ENCODE measurements around the gene GRIN1.
"Not testable (repeated sequence)": the region's sequence is repeated elsewhere in the genome, so short reads cannot be mapped to it uniquely, and the experiment has no call there.

Gene GRIN1

DNA sequence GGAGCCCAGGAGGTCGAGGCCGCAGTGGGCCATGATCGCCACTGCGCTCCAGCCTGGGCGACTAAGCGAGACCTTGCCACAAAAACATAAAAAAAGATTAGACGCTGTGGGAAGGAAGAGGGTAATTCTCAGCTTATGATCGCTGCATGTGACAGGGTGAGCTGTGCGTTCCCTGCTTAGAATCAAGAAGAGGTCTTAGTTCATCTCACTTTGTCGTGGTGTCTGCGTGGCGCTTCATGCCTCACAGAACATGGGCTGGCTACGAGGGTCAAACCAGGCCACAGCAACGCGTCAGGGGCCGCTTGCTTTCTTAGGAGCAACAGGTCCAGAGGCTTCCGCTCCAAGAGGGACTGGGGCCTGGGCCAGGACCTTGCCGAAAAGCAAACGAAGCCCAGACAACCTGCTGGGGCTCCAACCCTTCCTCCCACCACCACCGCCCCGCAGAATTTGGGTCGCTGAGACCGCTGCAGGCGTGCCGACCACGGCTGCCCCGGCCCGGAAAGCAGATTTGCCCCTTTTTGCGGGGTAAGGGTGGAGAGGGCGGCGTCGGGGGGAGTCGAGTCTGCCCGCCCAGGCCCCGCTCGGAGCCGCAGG lies 10.0 kb upstream of the GRIN1 start:
- peak in 1 of 5 donors; percentile 29 for DNase-seq

DNA sequence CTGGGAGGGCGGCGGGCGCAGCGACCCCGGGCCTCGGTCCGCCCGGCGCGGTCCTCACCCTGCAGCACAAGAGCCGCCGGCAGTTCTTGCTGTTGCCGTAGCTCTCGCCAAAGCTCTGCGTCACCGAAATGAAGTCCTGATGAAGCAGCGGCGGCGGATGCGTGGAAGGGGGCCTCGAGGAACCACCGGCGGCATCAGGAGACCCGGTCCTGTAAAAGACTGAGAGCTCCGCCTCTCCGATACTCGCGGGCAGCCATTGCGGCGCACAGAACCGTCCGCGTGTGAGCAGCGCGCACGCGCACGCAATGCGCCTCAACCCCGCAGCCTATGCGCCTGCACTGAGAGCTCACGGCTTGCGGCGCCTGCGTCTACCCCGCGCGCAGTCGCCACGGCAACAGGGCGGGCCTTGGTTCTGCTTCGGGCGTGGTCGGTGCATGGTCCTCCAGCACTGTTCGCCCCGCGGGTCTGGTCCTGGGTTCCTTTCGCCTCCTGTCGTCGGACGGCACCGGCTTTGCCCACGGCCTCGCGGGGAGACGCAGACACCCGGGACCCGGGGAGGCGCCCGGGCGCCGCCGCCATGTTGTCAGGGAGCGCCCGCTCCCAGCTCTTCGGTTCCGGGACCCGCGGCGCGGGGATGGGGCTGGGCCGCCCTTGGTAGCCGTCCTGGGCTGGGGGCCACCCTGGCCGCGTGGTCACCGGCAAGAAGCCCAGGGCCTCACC lies 9.3 kb upstream of the GRIN1 start:
- peak; percentile 76 to 94 (median 83) for DNase-seq

DNA sequence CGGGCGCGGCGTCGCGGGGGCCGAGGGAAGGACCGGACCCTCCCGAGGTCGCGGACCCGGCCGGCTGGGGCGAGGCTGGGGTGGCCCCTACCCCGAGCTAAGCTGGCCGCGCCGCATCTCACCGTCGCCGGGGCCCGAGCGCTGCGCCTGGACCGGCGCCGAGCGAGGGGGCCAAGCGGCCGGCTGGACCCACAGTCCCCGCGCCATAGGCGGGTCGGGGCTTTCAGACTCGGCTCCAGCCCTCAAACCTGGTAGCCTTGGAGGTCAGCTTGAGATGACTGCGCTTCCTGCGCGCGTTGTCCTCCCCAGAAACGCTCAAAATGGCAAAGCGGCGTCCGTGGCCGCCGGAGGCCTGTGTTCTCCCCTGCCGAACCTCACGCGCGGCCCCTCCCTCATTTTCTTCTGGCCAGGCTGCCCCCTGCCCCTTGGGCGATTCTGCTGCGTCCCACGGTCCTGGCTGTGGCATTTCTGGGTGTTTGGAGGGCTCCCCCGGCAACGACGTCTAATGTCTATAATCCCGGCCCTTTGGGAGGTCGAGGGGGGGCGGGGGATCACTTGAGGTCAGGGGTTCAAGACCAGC lies 8.7 kb upstream of the GRIN1 start:
- no peak for DNase-seq

DNA sequence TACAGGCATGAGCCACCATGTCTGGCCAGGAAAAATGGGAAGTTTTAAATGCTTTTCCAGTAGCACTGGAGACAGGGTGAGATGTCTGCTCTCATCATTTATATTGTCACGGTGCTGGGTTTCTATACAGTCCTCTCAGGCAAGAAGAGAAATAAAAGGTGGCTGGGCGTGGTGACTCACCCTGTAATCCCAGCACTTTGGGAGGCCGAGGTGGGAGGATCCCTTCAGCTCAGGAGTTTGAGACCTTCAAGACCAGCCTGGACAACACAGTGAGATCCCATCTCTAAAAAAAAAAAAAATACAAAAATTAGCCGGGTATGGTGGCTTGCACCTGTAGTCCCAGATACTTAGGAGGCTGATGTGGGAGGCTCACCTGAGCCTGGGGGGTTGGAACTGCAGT lies 4.8 kb upstream of the GRIN1 start:
- DNase-seq = no peak

DNA sequence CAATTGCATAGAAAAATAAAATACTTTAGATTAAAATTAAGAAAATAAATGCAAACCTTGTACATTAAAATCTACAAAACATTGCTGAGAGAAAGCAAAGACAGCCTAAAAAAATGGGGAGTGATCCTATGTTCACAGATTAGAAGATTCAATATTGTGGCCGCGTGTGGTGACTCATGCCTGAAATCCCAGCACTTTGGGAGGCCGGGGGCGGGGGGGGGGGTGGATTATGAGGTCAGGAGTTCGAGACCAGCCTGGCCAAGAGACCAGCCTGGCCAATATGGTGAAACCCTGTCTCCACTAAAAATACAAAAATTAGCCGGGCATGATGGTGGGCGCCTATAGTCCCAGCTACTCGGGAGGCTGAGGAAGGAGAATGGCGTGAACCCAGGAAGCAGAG lies 3.8 kb upstream of the GRIN1 start:
- not testable (repeated sequence) for DNase-seq

DNA sequence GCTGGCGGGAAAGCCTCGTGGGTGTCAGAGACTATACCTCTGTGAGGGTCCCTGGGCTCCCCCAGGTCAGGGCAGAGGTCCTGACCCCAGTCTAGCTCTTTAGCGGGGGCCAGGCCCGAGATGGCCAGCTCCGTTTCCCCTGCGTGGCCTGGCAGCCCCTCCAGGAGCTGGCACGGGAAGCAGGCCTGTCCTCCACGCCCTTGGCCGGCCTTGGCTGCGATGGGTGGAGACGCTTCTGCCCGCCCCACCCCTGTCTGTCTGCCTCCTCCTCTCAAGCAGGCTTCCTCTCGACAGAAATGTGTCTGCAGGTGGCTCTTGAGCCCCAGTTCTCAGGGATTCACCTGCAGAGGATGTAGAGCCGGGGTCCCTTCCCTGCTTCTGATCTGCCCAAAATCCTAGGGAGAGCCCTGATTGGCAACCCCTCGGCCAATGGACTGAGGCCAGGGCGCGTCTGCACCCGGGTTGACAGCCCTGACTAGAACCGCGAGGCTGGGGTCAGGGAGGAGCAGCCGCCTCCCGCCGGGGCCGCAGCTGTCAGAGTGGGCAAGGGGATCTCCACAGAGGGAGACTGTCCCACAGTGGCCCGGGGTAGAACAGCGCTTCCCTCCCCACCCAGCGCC lies 2.6 kb upstream of the GRIN1 start:
- no peak for DNase-seq

DNA sequence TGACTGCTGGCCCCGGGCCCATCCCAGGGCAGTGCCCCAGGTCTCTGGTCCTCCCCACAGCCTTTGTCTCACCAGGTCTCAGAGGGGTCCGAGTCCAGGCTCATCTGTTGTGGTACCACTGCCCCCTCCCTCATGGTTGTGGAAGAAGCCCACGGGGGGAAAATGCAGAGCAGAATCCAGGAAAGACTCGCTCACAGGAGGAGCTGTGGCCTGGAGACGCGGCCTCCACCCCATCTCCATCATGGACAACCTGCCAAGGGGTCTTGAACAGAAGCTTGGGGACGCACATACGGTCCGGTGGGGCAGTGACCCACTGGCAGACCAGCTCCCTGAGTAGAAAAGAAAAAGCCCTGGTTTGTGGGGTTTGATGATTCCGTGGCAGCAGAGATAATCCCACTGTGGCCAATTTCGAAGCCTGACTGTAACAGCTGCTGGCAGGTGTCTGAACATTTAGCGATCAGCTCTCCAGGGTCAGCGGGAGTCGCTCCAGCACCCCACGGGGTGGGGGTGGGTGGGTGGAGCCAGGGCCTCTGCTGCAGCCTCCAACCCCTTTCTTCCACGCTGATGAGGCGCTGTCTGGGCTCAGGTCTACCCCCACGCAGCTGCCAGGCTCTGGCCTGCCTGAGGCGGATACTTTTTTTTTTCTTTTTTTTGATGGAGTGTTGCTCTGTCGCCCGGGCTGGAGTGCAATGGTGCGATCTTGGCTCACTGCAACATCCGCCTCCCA lies 1.9 kb upstream of the GRIN1 start:
- DNase-seq = no peak

DNA sequence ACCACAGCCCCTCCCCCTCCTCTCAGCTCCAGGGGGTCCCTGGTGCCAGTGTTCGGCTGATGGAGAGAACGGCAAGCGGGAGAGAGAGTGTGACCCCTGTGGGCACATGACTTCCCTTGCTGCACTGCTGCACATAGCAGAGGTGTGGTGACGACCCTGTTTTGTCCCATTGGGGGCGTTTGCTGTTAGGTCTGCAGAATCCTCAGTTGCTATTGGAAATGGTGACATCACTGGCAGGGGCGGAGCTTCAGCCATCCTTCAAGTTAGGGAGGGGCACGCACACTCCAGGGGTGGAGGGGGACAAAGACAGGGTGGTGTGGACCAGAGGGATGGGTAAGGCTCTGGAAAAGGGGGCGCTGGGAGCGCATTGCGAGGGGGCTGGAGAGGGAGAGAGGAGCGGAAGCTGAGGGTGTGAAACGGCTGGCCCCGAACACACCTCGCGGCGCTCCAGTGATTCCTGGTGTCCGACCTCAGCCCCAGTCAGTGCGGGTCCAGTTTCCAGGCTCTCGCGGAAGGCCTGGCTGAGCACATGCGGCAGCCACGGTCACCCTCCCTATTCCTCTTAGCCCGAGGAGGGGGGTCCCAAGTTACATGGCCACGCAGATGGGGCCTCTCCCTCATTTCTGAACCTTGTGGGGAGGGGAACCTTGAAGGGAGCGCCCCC lies 764 bp upstream of the GRIN1 start:
- no peak for DNase-seq

DNA sequence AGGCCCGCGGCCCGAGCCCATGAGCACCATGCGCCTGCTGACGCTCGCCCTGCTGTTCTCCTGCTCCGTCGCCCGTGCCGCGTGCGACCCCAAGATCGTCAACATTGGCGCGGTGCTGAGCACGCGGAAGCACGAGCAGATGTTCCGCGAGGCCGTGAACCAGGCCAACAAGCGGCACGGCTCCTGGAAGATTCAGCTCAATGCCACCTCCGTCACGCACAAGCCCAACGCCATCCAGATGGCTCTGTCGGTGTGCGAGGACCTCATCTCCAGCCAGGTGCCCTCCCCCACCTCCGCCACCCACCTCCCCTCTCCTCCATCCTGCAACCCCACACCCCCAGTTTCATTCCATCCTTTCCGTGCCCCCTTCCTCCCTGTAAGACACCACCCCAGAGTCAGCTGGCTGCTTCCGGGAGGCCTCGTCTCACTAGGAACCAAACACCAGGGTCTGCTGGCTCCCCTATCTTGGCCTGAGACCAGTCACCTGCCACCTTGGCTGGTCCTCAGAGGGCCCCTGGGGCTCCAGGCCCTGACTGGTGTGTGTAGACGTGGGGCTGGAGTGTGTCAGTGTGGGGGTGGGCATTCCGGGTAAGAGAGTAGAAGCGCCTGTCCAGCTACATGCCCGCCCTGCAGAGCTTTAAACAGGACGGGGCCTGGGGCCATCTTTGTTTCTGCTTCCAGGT lies 655 bp downstream of the GRIN1 start:
- no peak for DNase-seq

DNA sequence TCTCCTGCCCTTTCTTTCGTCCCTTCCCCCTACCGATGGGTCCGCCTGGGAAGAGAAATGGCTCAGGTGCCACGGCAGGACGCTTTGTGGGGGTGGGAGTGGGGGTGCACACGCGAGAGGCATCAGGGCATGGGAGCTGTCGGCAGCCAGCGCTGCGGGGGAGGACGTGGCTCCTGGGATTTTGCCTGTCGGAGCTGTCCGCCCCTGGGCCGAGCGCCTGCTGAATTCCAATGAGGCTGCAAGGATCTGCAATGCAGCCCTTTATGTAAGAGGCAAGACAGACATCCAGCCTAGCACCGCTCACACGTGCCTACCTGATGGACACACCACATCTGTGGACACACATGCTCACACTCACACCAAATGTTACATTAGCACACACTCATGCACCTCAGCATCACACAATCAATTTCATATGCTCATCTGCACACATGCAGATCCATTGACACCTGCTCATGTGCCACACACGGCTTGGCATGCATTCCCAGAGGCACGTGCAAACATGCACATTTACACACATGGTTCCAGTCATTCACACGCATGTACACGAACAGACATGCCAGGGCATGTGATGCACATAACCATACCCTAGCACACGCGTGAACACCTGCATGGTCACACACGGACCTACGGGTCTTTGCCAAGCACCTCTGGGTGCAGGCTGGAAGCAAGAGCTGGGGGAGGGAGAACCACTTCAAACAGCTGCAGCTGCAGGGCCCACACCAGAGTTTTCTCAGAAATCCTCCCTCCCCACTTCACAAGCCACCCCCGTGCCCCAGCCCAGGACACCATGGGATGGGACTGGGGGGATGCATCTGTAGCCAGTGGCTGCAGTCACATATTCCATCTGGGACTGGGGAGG lies 1.4 kb downstream of the GRIN1 start:
- no peak for DNase-seq

DNA sequence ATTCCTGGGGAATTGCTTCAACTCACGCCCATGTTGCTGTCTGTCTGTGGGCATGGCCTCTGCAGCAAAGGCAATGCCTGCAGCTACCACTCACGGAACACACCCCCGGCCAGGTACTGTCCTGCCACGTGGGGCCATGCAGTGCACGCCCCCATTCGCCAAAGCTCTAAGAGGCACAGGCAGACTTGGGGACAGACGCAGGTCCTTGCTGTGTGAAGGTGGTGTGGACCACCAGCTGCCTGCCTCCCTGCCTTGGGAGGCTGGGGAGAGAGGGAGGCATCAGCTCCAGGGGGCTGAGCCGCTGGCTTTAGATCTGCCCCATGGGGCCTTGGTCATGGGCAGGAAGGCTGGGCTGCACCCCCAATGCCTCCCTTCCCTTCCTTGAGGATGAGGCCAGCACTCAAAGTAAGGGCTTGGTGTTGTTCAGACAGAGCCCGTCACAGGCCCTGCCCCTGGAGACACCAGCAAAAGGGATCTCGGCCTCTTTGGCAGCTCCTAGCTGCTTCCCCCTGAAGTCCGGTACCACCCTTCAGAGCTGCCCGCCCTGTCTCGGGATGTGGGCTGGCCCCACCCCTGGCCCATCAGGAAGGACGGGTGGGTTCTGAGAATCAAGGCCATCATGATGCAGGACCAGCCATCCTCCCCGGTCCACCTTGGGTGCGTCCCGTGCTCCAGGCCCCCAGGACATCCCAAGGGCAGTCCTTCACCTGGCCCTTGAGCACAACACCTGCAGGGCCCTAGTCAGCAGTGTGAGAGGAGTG lies 2.3 kb downstream of the GRIN1 start:
- no peak for DNase-seq

DNA sequence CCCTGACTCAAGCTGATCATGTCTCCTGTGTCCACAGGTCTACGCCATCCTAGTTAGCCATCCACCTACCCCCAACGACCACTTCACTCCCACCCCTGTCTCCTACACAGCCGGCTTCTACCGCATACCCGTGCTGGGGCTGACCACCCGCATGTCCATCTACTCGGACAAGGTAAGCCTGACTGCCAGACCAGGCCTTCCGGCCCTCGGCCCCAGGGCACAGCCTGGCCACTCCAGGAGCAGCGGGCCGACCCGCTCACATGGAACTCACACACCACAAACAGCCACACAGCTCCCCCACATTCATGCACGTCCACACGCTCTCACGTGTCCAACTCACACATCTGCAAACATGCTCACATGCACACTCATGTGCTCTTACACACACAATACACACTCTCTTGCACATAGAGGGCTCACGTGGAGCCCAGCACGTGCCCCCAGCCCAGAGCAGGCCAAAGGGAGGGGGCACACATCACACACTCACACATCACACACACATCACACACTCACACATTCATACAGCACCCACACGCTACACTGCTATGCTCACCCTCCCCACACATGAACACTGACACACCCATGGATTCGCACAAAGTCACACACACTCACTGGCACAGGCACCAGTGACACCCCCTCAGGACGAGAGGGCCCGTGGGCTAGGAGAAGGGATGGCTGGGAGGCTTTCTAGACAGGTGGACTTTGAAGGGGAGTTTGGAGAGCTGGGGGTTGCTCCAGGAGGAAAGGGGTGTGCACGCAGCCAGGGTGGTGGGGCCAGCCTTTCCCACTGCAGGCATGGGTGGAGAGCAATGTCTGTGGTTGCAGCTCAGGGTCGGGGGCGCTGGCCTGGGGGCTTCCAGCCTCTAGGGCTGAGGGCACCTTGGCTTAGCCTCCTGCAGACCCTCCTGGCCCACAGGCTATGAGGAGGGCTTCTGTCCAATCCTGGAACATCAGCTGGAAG lies 3.3 kb downstream of the GRIN1 start:
- no peak for DNase-seq

DNA sequence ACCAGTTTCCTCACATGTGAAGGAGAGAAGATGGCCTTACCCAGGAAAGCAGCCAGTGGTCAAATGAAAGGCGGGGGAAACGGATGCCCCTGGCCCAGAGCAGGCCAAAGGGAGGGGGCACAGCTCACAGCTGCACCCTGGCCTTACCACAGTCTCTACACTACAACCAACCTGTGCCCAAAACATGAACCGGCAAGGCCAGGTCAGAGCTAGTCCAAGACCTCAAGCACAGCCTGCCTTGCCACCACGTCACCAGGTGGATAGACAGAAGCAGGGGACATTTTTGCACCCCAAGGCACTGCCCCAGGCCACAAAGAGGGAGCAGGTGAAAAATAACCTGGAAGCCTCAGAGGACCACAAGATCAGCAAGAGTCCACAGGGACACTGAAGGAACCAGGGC lies 4.5 kb downstream of the GRIN1 start:
- DNase-seq = no peak

DNA sequence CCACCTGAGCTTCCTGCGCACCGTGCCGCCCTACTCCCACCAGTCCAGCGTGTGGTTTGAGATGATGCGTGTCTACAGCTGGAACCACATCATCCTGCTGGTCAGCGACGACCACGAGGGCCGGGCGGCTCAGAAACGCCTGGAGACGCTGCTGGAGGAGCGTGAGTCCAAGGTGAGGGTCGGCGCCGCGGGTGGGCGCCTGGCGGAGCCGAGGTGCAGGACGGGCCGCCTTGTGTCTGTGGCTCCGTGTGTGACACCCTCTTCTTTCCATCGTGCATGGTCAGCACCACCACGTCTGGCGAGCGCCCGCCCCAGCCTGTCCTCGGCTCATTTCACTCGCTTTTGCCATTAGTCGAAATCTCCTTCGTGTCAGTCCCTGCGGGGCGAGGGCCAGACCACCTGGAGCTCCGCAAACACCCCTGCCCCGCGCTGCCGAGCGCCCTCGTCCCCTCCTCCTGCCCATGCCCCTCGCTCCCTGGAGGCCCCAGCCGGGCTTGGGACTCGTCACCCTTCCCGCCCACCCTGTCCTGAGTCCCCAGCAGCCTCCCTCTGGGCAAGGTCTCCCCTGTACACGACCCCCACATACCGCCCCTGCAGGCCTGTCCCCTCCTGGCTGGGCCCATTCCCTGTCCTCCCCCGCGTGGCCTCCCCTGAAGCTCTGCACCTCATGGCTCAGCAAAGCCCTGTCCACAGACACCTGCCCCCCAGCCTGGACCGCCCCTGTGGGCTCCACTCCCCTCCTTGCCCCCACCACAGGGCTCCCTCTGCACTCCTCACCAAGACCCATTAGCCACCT lies 7.0 kb downstream of the GRIN1 start:
- DNase-seq = peak in 1 of 5 donors; percentile 2

DNA sequence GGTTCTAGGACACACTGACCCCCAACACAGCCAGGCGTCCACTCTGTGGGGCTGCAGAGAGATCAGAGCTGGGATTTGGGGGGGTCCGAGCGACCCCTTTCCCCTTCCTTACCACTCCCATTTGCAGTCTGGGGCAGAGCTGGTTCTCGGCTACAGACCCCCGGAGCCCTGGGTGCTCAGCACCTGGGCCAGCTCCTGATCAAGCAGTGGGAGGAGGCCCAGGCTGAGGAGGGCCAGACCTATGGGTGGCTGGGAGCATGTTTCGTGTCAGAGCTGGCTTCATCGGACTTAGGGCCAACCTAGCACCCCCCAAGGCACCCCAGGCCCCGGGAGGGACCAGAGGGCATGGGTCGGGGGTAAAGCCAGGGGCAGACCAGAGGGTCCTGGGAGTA lies 7.6 kb downstream of the GRIN1 start:
- no peak for DNase-seq

DNA sequence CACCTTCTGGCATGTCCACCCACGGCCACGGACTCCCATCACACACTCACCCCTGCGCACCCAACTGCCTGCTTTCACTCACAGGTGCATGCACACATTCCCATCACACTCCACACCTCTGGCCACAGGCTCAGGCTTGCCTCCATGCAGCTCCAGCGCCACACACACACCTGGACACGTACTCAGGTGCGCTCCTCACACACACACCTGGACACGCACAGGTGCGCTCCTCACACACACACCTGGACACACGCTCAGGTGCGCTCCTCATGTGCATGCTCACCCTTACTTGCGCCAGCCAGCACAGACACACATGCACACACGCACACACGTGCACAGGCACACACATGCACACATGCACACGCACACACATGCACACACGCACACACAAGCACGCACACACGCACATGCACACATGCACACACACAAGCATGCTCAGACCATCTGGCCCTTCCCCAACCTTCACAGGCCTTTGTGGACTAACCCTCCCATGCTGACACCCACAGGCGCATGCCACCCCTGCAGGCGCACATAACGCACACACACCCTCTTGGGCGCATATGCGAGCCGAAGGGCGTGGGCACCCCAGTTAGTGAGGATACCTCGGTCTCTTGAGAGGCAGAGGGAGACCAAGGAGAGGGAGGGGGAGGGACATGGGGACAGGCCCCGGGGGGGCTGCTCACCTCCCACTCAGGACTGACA lies 8.3 kb downstream of the GRIN1 start:
- peak in 1 of 5 donors; percentile 0 for DNase-seq

DNA sequence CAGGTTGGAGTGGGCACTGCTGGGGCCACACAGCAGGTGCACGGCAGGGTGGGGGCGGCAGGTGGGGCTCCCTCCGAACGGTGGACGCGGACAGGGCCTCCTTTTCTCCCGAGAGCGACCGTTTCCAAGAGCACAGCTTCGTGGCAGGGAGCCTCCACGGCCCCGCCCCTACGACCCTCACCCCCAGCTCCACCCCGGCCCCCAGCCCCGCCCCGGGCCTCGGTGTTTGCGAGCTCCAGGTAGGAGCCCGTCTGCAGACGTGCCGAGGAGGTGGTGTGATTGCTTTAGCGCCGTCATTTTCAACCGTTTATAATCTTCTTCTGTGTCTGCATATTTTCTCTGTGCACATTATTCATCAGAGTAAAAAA lies 8.8 kb downstream of the GRIN1 start:
- DNase-seq = no peak

DNA sequence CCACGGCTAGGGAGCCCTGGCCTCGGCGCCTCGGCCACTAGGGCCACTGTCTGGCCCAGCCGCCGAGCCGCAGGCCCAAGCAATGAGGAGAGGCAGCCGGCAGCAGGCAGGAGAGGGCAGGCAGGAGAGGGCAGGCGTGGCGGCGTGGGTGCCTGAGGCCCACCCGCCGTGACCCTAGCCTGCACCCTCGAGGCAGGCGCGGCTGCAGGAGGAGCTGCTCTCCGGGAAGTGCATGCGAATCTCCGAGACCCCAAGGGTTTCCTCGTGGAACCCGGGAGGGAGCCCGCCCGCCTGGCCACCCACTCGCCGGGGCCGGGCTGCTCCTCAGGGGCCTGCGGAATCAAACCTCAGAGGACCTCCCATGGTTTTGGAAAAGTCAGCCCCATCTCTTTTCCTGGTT lies 9.3 kb downstream of the GRIN1 start:
- peak in 1 of 5 donors; percentile 5 for DNase-seq

Data from T-helper 1 cell (primary cell).